HepG2 (cell line): ENCODE data around the gene CLDN16. TPM values are rescaled to one million over a fixed set of nuclear protein-coding genes. Genes with fewer than 3 reads are reported as not detected.

Source experiments
- ELF3 ChIP-seq: IDR thresholded peaks from 2 replicates; pipeline ENCODE4 v1.6.1; 2016; ENCODE audit warnings: missing genetic modification reagents, missing compliant biosample characterization
- ETV6 ChIP-seq: sonication (generic); formaldehyde crosslinking; conservative IDR thresholded peaks from 2 replicates; pipeline ENCODE4 v1.4.0; 2020; ENCODE audit warnings: missing genetic modification reagents
- FOXA3 ChIP-seq: IDR thresholded peaks from 2 replicates; pipeline ENCODE4 v1.6.1; 2016; ENCODE audit warnings: missing genetic modification reagents, missing compliant biosample characterization
- HDAC2 ChIP-seq: sonication (generic); formaldehyde crosslinking; IDR thresholded peaks from 2 replicates; pipeline ENCODE4 v1.4.0; 2020; ENCODE audit warnings: missing genetic modification reagents
- HNF4A ChIP-seq: sonication (generic); formaldehyde crosslinking; IDR thresholded peaks from 2 replicates; pipeline ENCODE4 v1.4.0; 2020; ENCODE audit warnings: missing genetic modification reagents
- KDM2A ChIP-seq: sonication (generic); formaldehyde crosslinking; IDR thresholded peaks from 2 replicates; pipeline ENCODE4 v1.4.0; 2020; ENCODE audit warnings: low read depth, missing genetic modification reagents, borderline replicate concordance
- MYC ChIP-seq: sonication (generic); formaldehyde crosslinking; IDR thresholded peaks from 2 replicates; pipeline ENCODE4 v1.9.0; 2021; ENCODE audit warnings: missing genetic modification reagents, borderline replicate concordance
- PAX8 ChIP-seq: sonication (generic); formaldehyde crosslinking; IDR thresholded peaks from 2 replicates; pipeline ENCODE4 v1.8.0; 2022; ENCODE audit warnings: mild to moderate bottlenecking, missing genetic modification reagents, borderline replicate concordance
- PBX3 ChIP-seq: sonication (generic); formaldehyde crosslinking; IDR thresholded peaks from 2 replicates; pipeline ENCODE4 v1.8.1; 2023; ENCODE audit warnings: missing genetic modification reagents, inconsistent platforms, borderline replicate concordance
- POLR2AphosphoS2 ChIP-seq: IDR thresholded peaks from 2 replicates; pipeline ENCODE4 v1.6.1; 2011; ENCODE audit warnings: low read depth, low read length, improper control_type of control experiment
- SP2 ChIP-seq: sonication (generic); formaldehyde crosslinking; IDR thresholded peaks from 2 replicates; pipeline ENCODE4 v1.5.1; 2020; ENCODE audit warnings: mild to moderate bottlenecking, missing genetic modification reagents
- XBP1 ChIP-seq: sonication (generic); formaldehyde crosslinking; IDR thresholded peaks from 2 replicates; pipeline ENCODE4 v1.5.0; 2020; ENCODE audit warnings: missing genetic modification reagents
- XRCC5 ChIP-seq: fragments of 200-400 bp; formaldehyde crosslinking; optimal IDR thresholded peaks from 2 replicates; pipeline ENCODE3; 2017; ENCODE audit warnings: mild to moderate bottlenecking, low read length
- ZGPAT ChIP-seq: IDR thresholded peaks from 2 replicates; pipeline ENCODE4 v1.6.1; 2016; ENCODE audit warnings: mild to moderate bottlenecking
- ZNF232 ChIP-seq: sonication (generic); formaldehyde crosslinking; IDR thresholded peaks from 2 replicates; pipeline ENCODE4 v1.4.0; 2020; ENCODE audit warnings: missing genetic modification reagents, borderline replicate concordance
- ZNF281 ChIP-seq: sonication (generic); formaldehyde crosslinking; IDR thresholded peaks from 2 replicates; pipeline ENCODE4 v1.4.0; 2020; ENCODE audit warnings: missing genetic modification reagents, borderline replicate concordance
- ZNF44 ChIP-seq: sonication (generic); formaldehyde crosslinking; IDR thresholded peaks from 2 replicates; pipeline ENCODE4 v1.5.1; 2020; ENCODE audit warnings: mild to moderate bottlenecking, missing genetic modification reagents
- ZNF576 ChIP-seq: sonication (generic); formaldehyde crosslinking; IDR thresholded peaks from 2 replicates; pipeline ENCODE4 v1.4.0; 2020; ENCODE audit warnings: mild to moderate bottlenecking, missing genetic modification reagents
- ZNF772 ChIP-seq: sonication (generic); formaldehyde crosslinking; IDR thresholded peaks from 2 replicates; pipeline ENCODE4 v1.5.0; 2020; ENCODE audit warnings: mild to moderate bottlenecking, missing genetic modification reagents
- ZNF780A ChIP-seq: sonication (generic); formaldehyde crosslinking; IDR thresholded peaks from 2 replicates; pipeline ENCODE4 v1.8.0; 2022; ENCODE audit warnings: mild to moderate bottlenecking, missing genetic modification reagents, moderate library complexity
- ZNF883 ChIP-seq: sonication (generic); formaldehyde crosslinking; IDR thresholded peaks from 2 replicates; pipeline ENCODE4 v1.5.1; 2020; ENCODE audit warnings: mild to moderate bottlenecking, missing genetic modification reagents; ENCODE audit errors: not compliant biosample characterization
- polyA plus RNA-seq, 8 experiments: library from polyadenylated mRNA; depleted of rRNA in 3 of 8; stranded (reverse) in 7 of 8; unstranded in 1 of 8; fragments of >200 nt; fragmentation: Illumina TruSeq in 4 of 8; extraction: Trizol in 4 of 8; gene quantifications; 2 replicates each; pipeline versions ENCODE4 v1.2.1 to v1.2.3, GENCODE V29; 2011 to 2016; ENCODE audit warnings: low read depth in 4 of 8, missing spikeins in 1 of 8, mixed read lengths in 1 of 8; ENCODE audit not compliant: insufficient read depth in 1 of 8
- total RNA-seq, 5 experiments: library from RNA; depleted of rRNA; stranded (reverse); fragments of >200 nt; fragmentation: Illumina TruSeq; extraction: Trizol; gene quantifications; 2 replicates each; pipeline ENCODE4 v1.2.3, GENCODE V29; 2016; ENCODE audit warnings: low read depth in 1 of 5
- TF ChIP-seq, protein P1 (sequence below): sonication (generic); formaldehyde crosslinking; IDR thresholded peaks from 2 replicates; pipeline ENCODE4 v1.4.0; 2020; ENCODE audit warnings: missing genetic modification reagents

CLDN16 gene
- total and polyA plus RNA-seq, 2 of the 13 experiments (the other 11 are each of a cell fraction or from before 2014, with no cell fraction given): 0.13 to 0.24 TPM

DNA sequence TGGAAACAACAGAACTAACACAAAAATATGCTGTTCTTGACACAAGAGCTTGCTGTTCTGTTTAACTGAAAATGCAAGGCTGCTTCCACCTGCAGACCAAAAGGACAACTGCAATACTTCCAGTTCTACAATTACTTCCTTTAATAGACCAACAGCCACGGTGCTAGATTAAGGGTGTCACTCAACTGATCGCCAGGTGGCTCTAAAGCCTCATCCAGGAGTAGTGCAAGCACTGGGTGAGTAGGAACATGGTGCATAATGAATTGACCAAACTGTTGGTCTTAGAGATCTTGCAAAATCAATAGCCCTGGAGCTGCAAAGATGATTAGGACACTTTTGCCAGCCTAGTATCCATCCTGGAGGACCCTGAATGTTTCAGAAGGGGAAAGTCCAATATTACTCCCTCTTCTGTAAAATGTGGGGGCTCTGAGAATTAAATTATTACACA is 3.6 kb upstream of the CLDN16 start (continued):
- TF ChIP-seq, protein P1, sequence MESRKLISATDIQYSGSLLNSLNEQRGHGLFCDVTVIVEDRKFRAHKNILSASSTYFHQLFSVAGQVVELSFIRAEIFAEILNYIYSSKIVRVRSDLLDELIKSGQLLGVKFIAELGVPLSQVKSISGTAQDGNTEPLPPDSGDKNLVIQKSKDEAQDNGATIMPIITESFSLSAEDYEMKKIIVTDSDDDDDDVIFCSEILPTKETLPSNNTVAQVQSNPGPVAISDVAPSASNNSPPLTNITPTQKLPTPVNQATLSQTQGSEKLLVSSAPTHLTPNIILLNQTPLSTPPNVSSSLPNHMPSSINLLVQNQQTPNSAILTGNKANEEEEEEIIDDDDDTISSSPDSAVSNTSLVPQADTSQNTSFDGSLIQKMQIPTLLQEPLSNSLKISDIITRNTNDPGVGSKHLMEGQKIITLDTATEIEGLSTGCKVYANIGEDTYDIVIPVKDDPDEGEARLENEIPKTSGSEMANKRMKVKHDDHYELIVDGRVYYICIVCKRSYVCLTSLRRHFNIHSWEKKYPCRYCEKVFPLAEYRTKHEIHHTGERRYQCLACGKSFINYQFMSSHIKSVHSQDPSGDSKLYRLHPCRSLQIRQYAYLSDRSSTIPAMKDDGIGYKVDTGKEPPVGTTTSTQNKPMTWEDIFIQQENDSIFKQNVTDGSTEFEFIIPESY: no peak
- TF ChIP-seq ZNF576: no peak
- TF ChIP-seq ZNF780A: no peak
- TF ChIP-seq ZGPAT (CRISPR knock-in tag): peak; percentile 41; the same call in 1 of the 2 replicates
- no peak for TF ChIP-seq SP2 (CRISPR knock-in tag)
- no peak for TF ChIP-seq POLR2AphosphoS2
- no peak for TF ChIP-seq ZNF281 (CRISPR knock-in tag)
- no peak for TF ChIP-seq MYC
- TF ChIP-seq KDM2A (CRISPR knock-in tag): no peak
- peak; percentile 83 for TF ChIP-seq ELF3 (CRISPR knock-in tag)
- TF ChIP-seq PAX8 (CRISPR knock-in tag): no peak
- TF ChIP-seq ZNF232 (CRISPR knock-in tag): no peak
- peak; percentile 59 for TF ChIP-seq XRCC5
- peak; percentile 22; the same call in 1 of the 2 replicates for TF ChIP-seq FOXA3
- 0 out of 2 replicates have a peak, but pooled peaks have one; percentile 25 for TF ChIP-seq HDAC2 (CRISPR knock-in tag)
- no peak for TF ChIP-seq PBX3 (CRISPR knock-in tag)
- no peak for TF ChIP-seq ZNF772 (CRISPR knock-in tag)
- TF ChIP-seq ETV6 (CRISPR knock-in tag): no peak
- no peak for TF ChIP-seq ZNF883 (CRISPR knock-in tag)
- no peak for TF ChIP-seq XBP1 (CRISPR knock-in tag)
- TF ChIP-seq HNF4A (CRISPR knock-in tag): no peak
- no peak for TF ChIP-seq ZNF44 (CRISPR knock-in tag)
